ENCODE results near the gene ICE2. TPM values are rescaled to one million over a fixed set of nuclear protein-coding genes. Genes with fewer than 3 reads are reported as not detected.

ICE2 gene
- total and polyA plus RNA-seq, 7 experiments from 2014 or later: 44.8 to 70.9 (median 54.7) TPM

DNA sequence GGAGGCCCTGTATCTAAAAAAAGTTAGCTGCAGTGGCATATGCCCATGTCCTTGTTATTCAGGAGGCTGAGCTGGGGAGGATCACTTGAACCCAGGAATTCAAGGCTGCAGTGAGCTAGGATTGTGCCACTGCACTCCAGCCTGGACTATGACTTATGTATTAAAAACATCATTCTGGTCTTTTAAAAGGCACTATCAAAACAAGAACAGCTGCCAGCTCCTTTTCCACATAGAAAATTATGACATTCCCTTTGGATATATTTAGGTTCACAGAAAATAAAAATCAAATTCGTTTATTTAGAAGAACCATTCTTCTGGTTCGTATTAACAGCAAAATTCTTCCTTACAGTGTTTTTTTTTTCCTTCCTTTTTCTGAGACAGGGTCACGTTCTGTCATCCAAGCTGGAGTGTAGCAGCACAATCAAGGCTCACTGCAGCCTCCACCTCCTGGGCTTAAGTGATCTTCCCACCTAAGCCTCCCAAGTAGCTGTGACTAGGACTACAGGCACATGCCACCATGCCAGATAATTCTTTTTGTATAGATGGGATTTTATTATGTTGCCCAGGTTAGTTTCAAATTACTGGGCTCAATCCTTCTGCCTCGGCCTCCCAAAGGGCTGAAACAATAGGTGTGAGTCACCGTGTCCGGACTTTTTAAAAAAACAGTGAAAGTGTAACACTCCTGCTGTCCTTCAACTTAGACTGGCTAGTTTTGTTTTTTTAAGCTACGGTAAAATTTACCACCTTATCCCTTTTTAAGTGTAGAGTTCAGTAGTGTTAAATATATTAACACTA is 13.9 kb downstream of the ICE2 start:
- peaks cover 0 to 3% (median 0%) of the 10 kb centered on the region in 11 donors for H3K9me3 Mint-ChIP-seq
- Histone ChIP-seq H3K36me3 (ENCODE audit: control insufficient read depth in 2 of 3, insufficient read depth in 3 of 3, low read length in 3 of 3) (peaks cover 0 to 59% (median 4%) of the 10 kb centered on the region in 3 experiments), H3K4me1 (ENCODE audit: control insufficient read depth in 2 of 2, insufficient read depth in 2 of 2, low read length in 2 of 2) (peaks cover 0 to 4% of the 10 kb centered on the region in 2 donors), H3K27me3 (ENCODE audit: control insufficient read depth in 2 of 2, insufficient read depth in 2 of 2, low read length in 2 of 2) (no peaks in the 10 kb centered on the region), H3K27ac (ENCODE audit: low read depth, low read length) (no peak overlapping the region), H3K4me3 (ENCODE audit: low read length) (no peak overlapping the region), H3K9me3 (ENCODE audit: control insufficient read depth in 2 of 3, low read length in 3 of 3) (no peaks in the 10 kb centered on the region)
- intact Hi-C loops (cut with micrococcal nuclease): loop anchor here in 1 of 2 donors (2.0 kb wide), 1 partner anchor 14 kb away; the partner anchor contains the start of gene ICE2
- ChIA-PET POLR2A (interaction anchor here (1.9 kb wide), 1 partner anchor 12 kb away, joined by 6 read pairs; no protein-coding TSS in a partner anchor), CTCF (no interaction called here)
- peaks cover 4 to 12% (median 8%) of the 10 kb centered on the region in 7 donors for H3K4me1 Mint-ChIP-seq
- DNase-seq (no peak), ATAC-seq (no peak)
- no peak overlapping the region for H3K27ac Mint-ChIP-seq
- H3K4me3 Mint-ChIP-seq: no peak overlapping the region
- H3K36me3 Mint-ChIP-seq: peaks cover 0 to 41% (median 24%) of the 10 kb centered on the region in 5 donors
- H3K27me3 Mint-ChIP-seq: no peaks in the 10 kb centered on the region

DNA sequence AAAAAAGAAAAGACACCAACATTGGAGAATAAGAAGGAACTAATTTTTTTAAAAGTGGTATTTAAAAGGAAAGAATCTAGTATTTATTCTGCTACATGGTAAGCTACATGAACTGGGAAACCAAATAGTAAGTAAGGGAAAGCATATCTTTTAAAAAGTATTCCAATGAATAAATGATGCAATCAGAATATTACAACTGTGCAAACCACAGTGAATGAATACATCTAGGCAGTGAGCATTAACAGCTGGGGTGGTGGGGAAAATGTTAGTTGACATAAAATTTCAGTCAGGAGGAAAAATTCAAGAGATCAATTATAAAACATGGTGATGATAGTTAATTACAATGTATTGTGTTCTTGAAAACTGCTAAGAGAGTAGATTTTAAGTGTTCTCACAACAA is 16.9 kb downstream of the ICE2 start:
- H3K9me3 Mint-ChIP-seq: no peaks in the 10 kb centered on the region
- no peak for DNase-seq
- H3K4me3 Mint-ChIP-seq: no peak overlapping the region
- no peak overlapping the region for H3K27ac ChIP-seq (ENCODE audit: low read depth, low read length)
- H3K36me3 ChIP-seq (ENCODE audit: control insufficient read depth in 2 of 3, insufficient read depth in 3 of 3, low read length in 3 of 3): peaks cover 0 to 45% (median 4%) of the 10 kb centered on the region in 3 experiments
- no peak overlapping the region for H3K4me3 ChIP-seq (ENCODE audit: low read length)
- H3K27me3 Mint-ChIP-seq: no peaks in the 10 kb centered on the region
- no peaks in the 10 kb centered on the region for H3K9me3 ChIP-seq (ENCODE audit: control insufficient read depth in 2 of 3, low read length in 3 of 3)
- H3K4me1 ChIP-seq (ENCODE audit: control insufficient read depth in 2 of 2, insufficient read depth in 2 of 2, low read length in 2 of 2): no peaks in the 10 kb centered on the region
- ChIA-PET CTCF (no interaction called here), POLR2A (no interaction called here)
- peaks cover 0 to 24% (median 8%) of the 10 kb centered on the region in 5 donors for H3K36me3 Mint-ChIP-seq
- H3K27me3 ChIP-seq (ENCODE audit: control insufficient read depth in 2 of 2, insufficient read depth in 2 of 2, low read length in 2 of 2): no peaks in the 10 kb centered on the region
- peaks cover 0 to 6% (median 0%) of the 10 kb centered on the region in 7 donors for H3K4me1 Mint-ChIP-seq
- no peak for ATAC-seq
- H3K27ac Mint-ChIP-seq: peak overlapping the region in 2 of 9 donors; percentile 16 to 20
- intact Hi-C loops (cut with micrococcal nuclease): no loop called here

DNA sequence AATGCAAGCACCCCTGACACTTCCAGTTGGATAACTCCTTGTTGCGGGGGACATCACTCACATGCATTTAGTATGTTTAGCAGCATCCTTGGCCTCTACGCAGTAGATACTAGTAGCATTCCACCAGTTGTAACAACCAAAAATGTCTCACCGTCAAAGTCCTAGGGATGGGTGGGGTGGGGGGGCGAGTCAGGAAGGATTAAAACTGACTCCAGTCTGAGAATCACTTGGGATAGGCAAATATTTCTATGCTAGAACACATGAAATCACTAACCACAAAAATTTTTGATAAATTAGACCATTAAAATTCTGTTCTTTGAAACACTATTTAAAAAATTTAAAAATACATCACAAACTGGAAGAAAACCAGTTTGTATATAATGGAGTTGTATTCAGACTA is 18.0 kb downstream of the ICE2 start:
- H3K27me3 Mint-ChIP-seq: no peaks in the 10 kb centered on the region
- intact Hi-C loops (cut with micrococcal nuclease): no loop called here
- CTCF ChIA-PET: no interaction called here
- H3K9me3 ChIP-seq (ENCODE audit: control insufficient read depth in 2 of 3, low read length in 3 of 3): no peaks in the 10 kb centered on the region
- no peak overlapping the region for H3K27ac Mint-ChIP-seq
- no peak for ATAC-seq
- no peak for DNase-seq
- peaks cover 0 to 40% (median 0%) of the 10 kb centered on the region in 3 experiments for H3K36me3 ChIP-seq (ENCODE audit: control insufficient read depth in 2 of 3, insufficient read depth in 3 of 3, low read length in 3 of 3)
- H3K4me3 ChIP-seq (ENCODE audit: low read length): no peak overlapping the region
- peaks cover 0 to 6% (median 0%) of the 10 kb centered on the region in 7 donors for H3K4me1 Mint-ChIP-seq
- H3K4me3 Mint-ChIP-seq: no peak overlapping the region
- H3K27me3 ChIP-seq (ENCODE audit: control insufficient read depth in 2 of 2, insufficient read depth in 2 of 2, low read length in 2 of 2): no peaks in the 10 kb centered on the region
- H3K36me3 Mint-ChIP-seq: peaks cover 0 to 23% (median 9%) of the 10 kb centered on the region in 5 donors
- POLR2A ChIA-PET: no interaction called here
- no peaks in the 10 kb centered on the region for H3K9me3 Mint-ChIP-seq
- no peak overlapping the region for H3K27ac ChIP-seq (ENCODE audit: low read depth, low read length)
- H3K4me1 ChIP-seq (ENCODE audit: control insufficient read depth in 2 of 2, insufficient read depth in 2 of 2, low read length in 2 of 2): no peaks in the 10 kb centered on the region

DNA sequence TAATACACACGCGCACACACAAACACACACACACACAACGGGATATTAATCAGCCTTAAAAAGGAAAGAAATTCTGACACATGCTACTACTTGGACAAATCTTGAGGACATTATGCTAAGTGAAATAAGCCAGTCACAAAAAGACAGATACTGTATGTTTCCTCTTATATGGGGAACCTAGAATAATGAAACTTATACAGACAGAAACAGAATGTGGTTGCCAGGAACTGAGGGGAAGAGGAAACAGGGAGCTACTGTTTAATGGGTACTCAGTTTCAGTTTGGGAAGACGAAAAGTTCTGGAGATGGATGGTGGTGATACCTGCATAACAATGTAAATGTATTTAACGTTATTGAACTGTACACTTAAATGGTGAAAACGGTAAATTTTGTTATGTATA is 20.2 kb downstream of the ICE2 start:
- no peaks in the 10 kb centered on the region for H3K9me3 ChIP-seq (ENCODE audit: control insufficient read depth in 2 of 3, low read length in 3 of 3)
- no peak overlapping the region for H3K27ac ChIP-seq (ENCODE audit: low read depth, low read length)
- H3K27me3 Mint-ChIP-seq: no peaks in the 10 kb centered on the region
- DNase-seq: no peak
- no peak for ATAC-seq
- H3K36me3 ChIP-seq (ENCODE audit: control insufficient read depth in 2 of 3, insufficient read depth in 3 of 3, low read length in 3 of 3): peaks cover 0 to 35% (median 0%) of the 10 kb centered on the region in 3 experiments
- no peaks in the 10 kb centered on the region for H3K27me3 ChIP-seq (ENCODE audit: control insufficient read depth in 2 of 2, insufficient read depth in 2 of 2, low read length in 2 of 2)
- intact Hi-C loops (cut with micrococcal nuclease): no loop called here
- H3K36me3 Mint-ChIP-seq: peaks cover 0 to 21% (median 10%) of the 10 kb centered on the region in 5 donors
- ChIA-PET POLR2A (no interaction called here), CTCF (no interaction called here)
- H3K4me3 Mint-ChIP-seq: no peak overlapping the region
- no peak overlapping the region for H3K4me3 ChIP-seq (ENCODE audit: low read length)
- no peaks in the 10 kb centered on the region for H3K9me3 Mint-ChIP-seq
- H3K4me1 ChIP-seq (ENCODE audit: control insufficient read depth in 2 of 2, insufficient read depth in 2 of 2, low read length in 2 of 2): no peaks in the 10 kb centered on the region
- no peak overlapping the region for H3K27ac Mint-ChIP-seq
- peaks cover 0 to 10% (median 0%) of the 10 kb centered on the region in 7 donors for H3K4me1 Mint-ChIP-seq

DNA sequence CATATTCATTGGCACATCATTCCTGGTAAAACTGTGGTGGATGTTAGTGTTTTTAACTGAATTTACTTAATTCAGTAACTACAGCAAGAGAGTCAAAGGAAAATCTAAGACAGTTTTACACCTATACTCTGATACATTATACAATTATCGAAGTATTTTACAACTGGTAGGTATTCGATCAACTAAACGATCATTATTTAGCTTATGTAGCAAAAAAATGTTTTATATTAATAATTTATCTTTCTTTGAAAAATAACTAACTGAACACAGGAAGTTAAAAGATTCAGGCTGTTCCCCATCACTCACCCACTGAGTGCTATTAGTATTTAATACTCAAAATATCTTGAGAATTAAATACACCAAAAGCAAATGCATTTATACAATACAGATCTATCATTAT is 21.0 kb downstream of the ICE2 start:
- H3K27ac Mint-ChIP-seq: no peak overlapping the region
- DNase-seq: no peak
- peaks cover 0 to 11% (median 0%) of the 10 kb centered on the region in 7 donors for H3K4me1 Mint-ChIP-seq
- Histone ChIP-seq H3K27ac (ENCODE audit: low read depth, low read length) (no peak overlapping the region), H3K4me3 (ENCODE audit: low read length) (no peak overlapping the region), H3K4me1 (ENCODE audit: control insufficient read depth in 2 of 2, insufficient read depth in 2 of 2, low read length in 2 of 2) (no peaks in the 10 kb centered on the region), H3K9me3 (ENCODE audit: control insufficient read depth in 2 of 3, low read length in 3 of 3) (no peaks in the 10 kb centered on the region), H3K27me3 (ENCODE audit: control insufficient read depth in 2 of 2, insufficient read depth in 2 of 2, low read length in 2 of 2) (no peaks in the 10 kb centered on the region), H3K36me3 (ENCODE audit: control insufficient read depth in 2 of 3, insufficient read depth in 3 of 3, low read length in 3 of 3) (peaks cover 0 to 35% (median 0%) of the 10 kb centered on the region in 3 experiments)
- ChIA-PET CTCF (no interaction called here), POLR2A (no interaction called here)
- intact Hi-C loops (cut with micrococcal nuclease): no loop called here
- H3K4me3 Mint-ChIP-seq: no peak overlapping the region
- no peaks in the 10 kb centered on the region for H3K9me3 Mint-ChIP-seq
- no peaks in the 10 kb centered on the region for H3K27me3 Mint-ChIP-seq
- peaks cover 0 to 23% (median 10%) of the 10 kb centered on the region in 5 donors for H3K36me3 Mint-ChIP-seq
- no peak for ATAC-seq

DNA sequence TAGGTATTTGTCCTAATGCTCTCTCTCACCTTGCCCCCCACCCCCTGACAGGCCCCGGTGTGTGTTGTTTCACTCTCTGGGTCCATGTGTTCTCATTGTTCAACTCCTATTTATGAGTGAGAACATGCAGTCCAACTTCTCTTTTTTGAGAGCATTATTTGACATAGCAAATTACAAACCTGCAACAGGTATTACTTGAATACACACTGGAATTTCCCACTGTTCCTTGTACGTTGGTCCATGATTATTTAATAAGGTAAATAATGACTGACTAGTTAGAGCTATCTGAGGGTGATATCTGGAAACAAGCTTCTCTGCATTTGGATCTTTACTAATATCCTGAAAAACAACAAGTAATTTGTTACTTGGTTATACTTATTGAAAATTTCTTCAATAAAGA is 24.1 kb downstream of the ICE2 start:
- H3K4me3 ChIP-seq (ENCODE audit: low read length): no peak overlapping the region
- Mint-ChIP-seq H3K4me3 (no peak overlapping the region), H3K36me3 (peaks cover 0 to 27% (median 15%) of the 10 kb centered on the region in 5 donors), H3K27ac (no peak overlapping the region), H3K9me3 (no peaks in the 10 kb centered on the region), H3K4me1 (peaks cover 0 to 7% (median 0%) of the 10 kb centered on the region in 7 donors), H3K27me3 (no peaks in the 10 kb centered on the region)
- intact Hi-C loops (cut with micrococcal nuclease): no loop called here
- ChIA-PET POLR2A (no interaction called here), CTCF (no interaction called here)
- H3K27me3 ChIP-seq (ENCODE audit: control insufficient read depth in 2 of 2, insufficient read depth in 2 of 2, low read length in 2 of 2): no peaks in the 10 kb centered on the region
- no peaks in the 10 kb centered on the region for H3K4me1 ChIP-seq (ENCODE audit: control insufficient read depth in 2 of 2, insufficient read depth in 2 of 2, low read length in 2 of 2)
- ATAC-seq (no peak), DNase-seq (no peak)
- no peak overlapping the region for H3K27ac ChIP-seq (ENCODE audit: low read depth, low read length)
- peaks cover 0 to 34% (median 3%) of the 10 kb centered on the region in 3 experiments for H3K36me3 ChIP-seq (ENCODE audit: control insufficient read depth in 2 of 3, insufficient read depth in 3 of 3, low read length in 3 of 3)
- no peaks in the 10 kb centered on the region for H3K9me3 ChIP-seq (ENCODE audit: control insufficient read depth in 2 of 3, low read length in 3 of 3)
